Measurements from ENCODE around the gene EID2B. TPM values are rescaled to one million over a fixed set of nuclear protein-coding genes. Genes with fewer than 3 reads are reported as not detected.

EID2B gene
- total RNA-seq, 1 donor from 2014 or later: 3.8 TPM

DNA sequence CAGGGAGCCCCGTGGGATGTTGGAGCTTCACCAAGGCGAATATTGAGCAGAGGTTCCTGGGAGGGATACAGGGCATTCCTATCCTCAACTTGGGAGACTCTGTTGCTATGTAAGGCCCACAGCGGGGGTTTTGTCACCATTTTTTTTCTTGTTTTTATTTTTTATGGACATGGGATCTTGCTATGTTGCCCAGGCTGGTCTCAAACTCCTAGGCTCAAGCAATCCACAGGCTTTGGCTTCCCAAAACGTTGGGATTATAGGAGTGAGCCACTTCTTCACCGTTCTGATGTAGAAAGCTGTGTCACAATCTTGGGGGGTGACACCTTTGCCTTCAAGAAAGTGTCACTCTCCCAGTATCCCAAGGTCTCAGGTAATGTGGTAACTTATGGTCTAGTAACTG, 31.3 kb downstream of the EID2B start:
- intact Hi-C loops (cut with micrococcal nuclease): no loop called here

DNA sequence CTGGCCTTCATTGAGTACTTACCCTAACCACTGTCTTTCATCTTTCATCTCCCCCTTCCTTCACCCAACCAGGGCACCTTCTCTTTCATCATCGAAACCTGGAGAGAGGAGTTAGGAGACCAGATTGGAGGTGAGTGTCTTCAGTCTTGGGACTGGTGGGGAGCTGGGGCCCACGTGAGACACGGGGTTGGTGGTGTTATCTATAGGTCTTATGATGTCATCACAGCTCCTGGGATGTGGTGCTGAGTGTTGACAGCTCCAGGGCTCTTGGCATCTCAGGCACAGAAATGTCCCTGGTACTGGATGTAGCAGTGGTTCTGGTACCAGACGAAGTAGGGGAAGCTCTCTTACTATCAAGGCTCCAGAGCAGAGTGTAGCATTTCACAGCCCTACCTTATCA, 32.1 kb downstream of the EID2B start:
- intact Hi-C loops (cut with micrococcal nuclease): no loop called here

GRCh38 chr19:39499932-39500331, 32.7 kb downstream of the EID2B start:
- intact Hi-C loops (cut with micrococcal nuclease): no loop called here

DNA sequence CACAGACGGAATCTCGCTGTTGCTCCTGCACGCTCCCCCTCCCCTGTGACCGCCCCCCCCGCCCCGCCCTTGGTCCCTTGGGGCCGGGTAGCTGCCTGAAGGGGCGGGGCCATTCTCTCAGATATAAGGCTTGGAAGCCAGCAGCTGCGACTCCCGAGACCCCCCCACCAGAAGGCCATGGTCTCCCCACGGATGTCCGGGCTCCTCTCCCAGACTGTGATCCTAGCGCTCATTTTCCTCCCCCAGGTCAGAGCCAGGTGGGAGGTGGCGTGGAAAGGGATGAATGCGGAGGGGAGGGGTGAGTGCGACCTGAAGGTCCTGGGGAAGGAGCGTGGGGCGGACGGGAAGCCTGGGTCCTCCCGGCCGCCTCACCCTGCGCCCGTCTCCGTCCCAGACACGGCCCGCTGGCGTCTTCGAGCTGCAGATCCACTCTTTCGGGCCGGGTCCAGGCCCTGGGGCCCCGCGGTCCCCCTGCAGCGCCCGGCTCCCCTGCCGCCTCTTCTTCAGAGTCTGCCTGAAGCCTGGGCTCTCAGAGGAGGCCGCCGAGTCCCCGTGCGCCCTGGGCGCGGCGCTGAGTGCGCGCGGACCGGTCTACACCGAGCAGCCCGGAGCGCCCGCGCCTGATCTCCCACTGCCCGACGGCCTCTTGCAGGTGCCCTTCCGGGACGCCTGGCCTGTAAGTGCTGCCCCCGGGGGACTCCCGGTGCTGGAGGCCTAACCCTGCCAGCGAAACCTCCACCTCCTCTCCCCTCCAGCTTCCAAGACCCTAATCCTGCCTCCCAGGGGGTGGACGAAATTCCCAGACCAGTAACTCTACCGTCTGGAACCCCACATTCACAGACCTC, 33.6 kb downstream of the EID2B start, which contains the start of gene DLL3:
Gene DLL3, plus strand, starts transcription at position 150 of the 845 bp plus-strand sequence. Its CDS starts 28 bp downstream, at position 178.
- intact Hi-C loops (cut with micrococcal nuclease): no loop called here

DNA sequence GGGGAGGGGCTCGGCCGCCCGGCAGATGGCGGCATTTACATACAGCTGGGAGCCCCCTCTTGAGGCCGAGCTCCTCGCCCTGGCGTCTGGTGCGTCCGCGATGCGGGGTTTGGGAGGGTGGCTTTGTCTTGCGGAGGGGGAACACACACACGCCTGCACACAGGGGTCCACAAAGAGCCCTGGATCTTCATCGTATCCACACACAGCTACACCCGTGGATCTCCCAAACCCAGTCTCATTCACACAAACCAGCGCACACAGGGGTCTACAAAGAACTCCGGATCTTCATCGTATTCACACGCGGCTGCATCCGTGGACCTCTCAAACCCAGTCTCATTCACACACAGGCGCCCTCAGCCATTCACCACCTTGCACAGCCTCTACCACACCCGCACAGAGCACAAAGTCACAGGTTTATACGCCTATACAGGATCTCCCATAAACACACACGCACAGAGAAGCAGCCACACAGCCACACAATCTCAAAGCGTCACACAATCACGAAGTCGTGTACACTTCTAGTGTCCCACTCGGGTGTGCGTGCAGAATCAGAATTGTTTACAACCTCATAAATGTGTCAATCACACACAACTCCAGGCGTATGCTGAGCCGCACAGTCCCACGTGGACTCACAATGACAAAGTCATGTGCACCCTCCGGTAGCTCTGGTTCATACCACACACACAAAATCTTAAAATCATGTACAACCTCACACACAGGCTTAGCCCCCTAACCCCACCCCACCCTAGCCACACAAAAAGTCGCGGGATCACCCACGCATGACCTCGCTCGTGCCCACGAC, 34.5 kb downstream of the EID2B start:
- intact Hi-C loops (cut with micrococcal nuclease): no loop called here

GRCh38 chr19:39497701-39497995, 35.0 kb downstream of the EID2B start:
- intact Hi-C loops (cut with micrococcal nuclease): no loop called here

GRCh38 chr19:39496063-39496462, 36.6 kb downstream of the EID2B start:
- intact Hi-C loops (cut with micrococcal nuclease): no loop called here

DNA sequence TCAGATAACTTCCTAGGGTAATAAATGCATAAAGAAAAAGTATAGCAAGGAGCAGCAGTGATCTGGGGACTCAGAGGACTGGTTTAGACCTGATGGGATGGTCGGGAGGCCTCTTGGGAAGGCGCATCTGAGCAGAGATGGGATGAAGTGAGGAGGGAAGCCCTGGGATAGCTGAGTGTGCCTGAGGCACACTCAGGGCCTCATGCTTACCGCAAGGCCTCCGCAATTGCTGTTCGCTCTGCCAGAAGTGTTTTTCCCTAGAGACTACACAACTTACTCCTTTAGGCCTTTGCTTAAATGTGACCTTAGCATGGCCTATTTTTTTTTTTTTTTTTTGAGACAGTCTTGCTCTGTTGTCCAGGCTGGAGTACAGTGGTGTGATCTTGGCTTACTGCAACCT, 38.0 kb downstream of the EID2B start:
- intact Hi-C loops (cut with micrococcal nuclease): no loop called here

DNA sequence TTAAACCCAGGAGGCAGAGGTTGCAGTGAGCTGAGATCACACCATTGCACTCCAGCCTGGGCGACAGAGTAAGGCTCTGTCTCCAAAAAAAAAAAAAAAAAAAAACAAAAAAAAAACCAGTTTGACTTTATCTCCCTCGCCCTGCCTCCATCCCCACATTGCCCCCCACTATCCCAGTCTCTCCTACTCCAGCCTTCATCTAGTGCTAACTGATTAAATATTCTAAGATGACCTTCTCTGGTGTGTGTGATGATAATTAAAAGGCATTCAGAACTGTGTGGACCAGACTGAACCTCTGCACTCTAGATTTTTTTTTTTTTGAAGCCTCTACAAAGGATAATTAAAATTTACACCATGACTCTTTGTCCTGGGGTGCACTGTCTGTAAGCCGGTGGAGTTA, 39.9 kb downstream of the EID2B start:
- intact Hi-C loops (cut with micrococcal nuclease): no loop called here

- intact Hi-C loops (cut with micrococcal nuclease): no loop called here
These were observed 40.4 kb downstream of the EID2B start for GRCh38 chr19:39492225-39492624.

- intact Hi-C loops (cut with micrococcal nuclease): no loop called here
These were observed 42.9 kb downstream of the EID2B start for GRCh38 chr19:39489756-39490155.

- intact Hi-C loops (cut with micrococcal nuclease): no loop called here
These were observed 49.5 kb downstream of the EID2B start for GRCh38 chr19:39483141-39483540.

DNA sequence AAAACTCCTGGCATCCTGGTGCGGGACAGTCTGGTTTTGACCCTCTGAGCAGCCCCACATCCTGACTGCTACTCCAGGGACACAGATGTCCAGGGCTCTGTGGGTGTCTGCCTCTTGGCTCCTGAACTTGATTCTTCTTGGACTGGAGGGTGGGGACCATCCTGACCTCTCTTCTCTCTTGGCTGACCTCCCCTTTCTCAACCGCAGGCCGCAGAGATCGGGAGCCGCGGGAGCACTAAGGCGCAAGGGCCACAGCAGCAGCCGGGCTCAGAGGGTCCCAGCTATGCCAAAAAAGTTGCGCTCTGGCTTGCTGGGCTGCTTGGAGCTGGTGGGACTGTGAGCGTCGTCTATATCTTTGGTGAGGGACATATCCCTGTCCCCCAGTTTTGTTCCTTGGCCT, 51.0 kb downstream of the EID2B start:
- intact Hi-C loops (cut with micrococcal nuclease): loop anchor here (2.0 kb wide), 2 partner anchors 45 to 51 kb away; partner anchors contain the start of gene EID2B

GRCh38 chr19:39481229-39481545, 51.5 kb downstream of the EID2B start:
- intact Hi-C loops (cut with micrococcal nuclease): loop anchor here (2.0 kb wide), 2 partner anchors 44 to 52 kb away; partner anchors contain the start of gene EID2B

Other genes with a start within 250 kb of the EID2B start
- 0.25 TPM in 1 of 2 replicates, not detected in the other for gene IFNL1, start 236.4 kb downstream of the EID2B start, total RNA-seq
- gene LRFN1, start 212.0 kb downstream of the EID2B start, total RNA-seq: 4.3 and 4.8 TPM in 2 replicates
- gene GMFG, start 196.8 kb downstream of the EID2B start, total RNA-seq: 640 and 657 TPM in 2 replicates
- gene SAMD4B, start 190.4 kb downstream of the EID2B start, total RNA-seq: 45.2 and 46.1 TPM in 2 replicates
- gene PAF1, start 141.7 kb downstream of the EID2B start, total RNA-seq: 43.9 and 46.7 TPM in 2 replicates
- gene MED29, start 141.5 kb downstream of the EID2B start, total RNA-seq: 35.3 and 35.8 TPM in 2 replicates
- 74.0 and 79.7 TPM in 2 replicates for gene ZFP36, start 126.0 kb downstream of the EID2B start, total RNA-seq
- gene PLEKHG2, start 120.2 kb downstream of the EID2B start, total RNA-seq: 57.3 and 61.0 TPM in 2 replicates
- gene RPS16, start 96.9 kb downstream of the EID2B start, total RNA-seq: 2,392 and 2,430 TPM in 2 replicates
- 150 and 153 TPM in 2 replicates for gene SUPT5H, start 87.3 kb downstream of the EID2B start, total RNA-seq
- gene TIMM50, start 52.0 kb downstream of the EID2B start, total RNA-seq: 65.1 and 69.0 TPM in 2 replicates
- gene DLL3, start 33.9 kb downstream of the EID2B start, total RNA-seq: 0.45 and 0.73 TPM in 2 replicates
- not detected in 2 replicates for gene SELENOV, start 17.7 kb downstream of the EID2B start, total RNA-seq
- 14.3 and 15.8 TPM in 2 replicates for gene EID2, start 7.3 kb upstream of the EID2B start, total RNA-seq
- gene LGALS13, start 69.7 kb upstream of the EID2B start, total RNA-seq: not detected in 2 replicates
- gene LGALS16, start 123.1 kb upstream of the EID2B start, total RNA-seq: not detected in 2 replicates
- gene LGALS14, start 171.6 kb upstream of the EID2B start, total RNA-seq: not detected in 2 replicates
- gene CLC, start 205.2 kb upstream of the EID2B start, total RNA-seq: 1.6 and 1.9 TPM in 2 replicates
- gene LEUTX, start 246.0 kb upstream of the EID2B start, total RNA-seq: not detected in 2 replicates